Measurements from ENCODE around the gene CDK5RAP1. TPM values are rescaled to one million over a fixed set of nuclear protein-coding genes. Genes with fewer than 3 reads are reported as not detected.

Gene CDK5RAP1
- total and polyA plus RNA-seq, 9 of the 15 experiments (the other 6 are each of a cell fraction or from before 2014, with no cell fraction given) = 41.6 to 127 (median 58.3) TPM

- ATAC-seq = no peak
- WGBS (ENCODE audit: insufficient coverage, low coverage, missing lambda C conversion rate) = 40% methylated on average over 5 of the region's 5 CpGs
- H2AFZ ChIP-seq (ENCODE audit: low read depth, low read length) = no peak overlapping the region
- peaks cover 0 to 7% of the 10 kb centered on the region in 2 experiments; a peak in 2 of 5 replicates for H3K27me3 ChIP-seq (ENCODE audit: control insufficient read depth in 2 of 2, insufficient read depth in 2 of 2, low read length in 2 of 2)
- intact Hi-C loops (cut with micrococcal nuclease) = no loop called here
- H3K4me2 ChIP-seq (ENCODE audit: insufficient read depth, low read length) = peak overlapping the region; percentile 44
- peaks cover 3% of the 10 kb centered on the region; the same call in 1 of the 2 replicates for H4K20me1 ChIP-seq (replicated peaks; ENCODE audit: control insufficient read depth, insufficient read depth, low read length)
- peaks cover 3% of the 10 kb centered on the region for H3K9me1 ChIP-seq (ENCODE audit: control insufficient read depth, insufficient read depth, low read length)
- H3K9ac ChIP-seq (ENCODE audit: insufficient read depth in 1 of 2, low read depth in 2 of 2, low read length in 2 of 2) = no peak overlapping the region
- DNase-seq (ENCODE audit: extremely low read depth in 1 of 4, low spot score in 3 of 4) = no peak
- H3K36me3 ChIP-seq (ENCODE audit: control insufficient read depth, insufficient read depth, low read length) = no peaks in the 10 kb centered on the region
- in situ Hi-C loops (cut with MboI) = no loop called here
- H3K79me2 ChIP-seq (ENCODE audit: control insufficient read depth, insufficient read depth, low read length) = no peaks in the 10 kb centered on the region
- no peak for FAIRE-seq
- ChIA-PET POLR2A (interaction anchor here (0.6 kb wide), 1 partner anchor 329 kb away, joined by 3 read pairs; no protein-coding TSS in a partner anchor), CTCF (ENCODE audit: low intra/inter-chr PET ratio) (no interaction called here)
- BruUV-seq (replicated peaks) = no TSS peak
- peak overlapping the region; percentile 27; the same call in 1 of the 3 replicates for H3K27ac ChIP-seq (ENCODE audit: extremely low read depth, low read depth, low read length)
- H3K4me1 ChIP-seq (replicated peaks in 1 of 2; ENCODE audit: control insufficient read depth in 2 of 2, insufficient read depth in 2 of 2, low read length in 2 of 2) = peaks cover 6 to 16% of the 10 kb centered on the region in 2 experiments; a peak in 3 of 5 replicates
- H3K9me3 ChIP-seq (replicated peaks; ENCODE audit: control insufficient read depth, insufficient read depth, low read depth, low read length) = no peaks in the 10 kb centered on the region
- H3K4me3 ChIP-seq = no peak overlapping the region
- TF ChIP-seq CHD1 (IDR thresholded peaks at IDR 0.05; ENCODE audit: low read length) (no peak), CEBPG (CRISPR knock-in tag; IDR thresholded peaks at IDR 0.05) (no peak), CEBPG (tag; conservative IDR thresholded peaks at IDR 0.05 in 1 of 2, IDR thresholded peaks at IDR 0.05 in 1 of 2) (peak; percentile 30 to 49; a peak in 2 of 4 replicates), ATF4 (CRISPR knock-in tag; IDR thresholded peaks at IDR 0.05) (peak; percentile 69; the same call in 1 of the 2 replicates), TCF3 (CRISPR knock-in tag; IDR thresholded peaks at IDR 0.05) (no peak), RBM25 (IDR thresholded peaks at IDR 0.05; ENCODE audit: low read depth, low read length, severe bottlenecking) (peak; percentile 53), CREB1 (IDR thresholded peaks at IDR 0.05) (no peak), CREB1 (CRISPR knock-in tag; IDR thresholded peaks at IDR 0.05) (no peak), E2F1 (CRISPR knock-in tag; IDR thresholded peaks at IDR 0.05) (0 out of 2 replicates have a peak, but pooled peaks have one; percentile 37), BCOR (IDR thresholded peaks at IDR 0.05) (0 out of 2 replicates have a peak, but pooled peaks have one; percentile 35), ATF3 (IDR thresholded peaks at IDR 0.05) (0 out of 2 replicates have a peak, but pooled peaks have one; percentile 37), ATF3 (CRISPR knock-in tag; conservative IDR thresholded peaks at IDR 0.05) (no peak), ZBTB11 (CRISPR knock-in tag; IDR thresholded peaks at IDR 0.05) (peak in 1 of 3 experiments; percentile 6; a peak in 1 of 6 replicates), ZSCAN32 (CRISPR knock-in tag; IDR thresholded peaks at IDR 0.05) (peak; percentile 73; the same call in 1 of the 2 replicates)
Measured at GRCh38 chr20:33338467-33339258, 62.7 kb downstream of the CDK5RAP1 start.
